ENCODE data around the gene RBP4.
"Not testable (repeated sequence)": the region's sequence is repeated elsewhere in the genome, so short reads cannot be mapped to it uniquely, and the experiment has no call there.

The RBP4 gene

GRCh38 chr10:93565446-93565845 is 35.6 kb downstream of the RBP4 start:
- DNase-seq = no peak

DNA sequence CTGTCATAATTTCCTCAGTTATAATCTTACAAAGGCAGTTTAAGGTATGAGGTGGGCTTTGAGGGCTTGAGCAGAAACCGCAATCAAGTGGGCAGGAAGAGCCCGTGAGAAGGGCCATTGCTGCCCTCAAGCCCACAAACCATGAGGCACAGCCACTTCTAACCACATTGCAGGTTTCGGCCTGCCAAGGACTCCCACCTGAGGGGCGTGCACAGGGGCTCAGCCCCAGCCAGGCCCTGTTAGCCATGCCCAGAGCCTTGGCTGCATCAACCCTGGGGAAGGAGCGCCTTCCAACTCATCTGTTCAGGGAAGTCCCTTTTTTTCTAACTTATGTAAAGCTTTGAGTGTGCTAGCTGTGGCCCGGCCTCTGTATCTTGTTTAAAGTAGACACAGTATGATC is 40.5 kb downstream of the RBP4 start:
- no peak for DNase-seq

GRCh38 chr10:93559490-93559889 is 41.5 kb downstream of the RBP4 start:
- no peak for DNase-seq

GRCh38 chr10:93554760-93555432 is 46.1 kb downstream of the RBP4 start:
- no peak for DNase-seq

DNA sequence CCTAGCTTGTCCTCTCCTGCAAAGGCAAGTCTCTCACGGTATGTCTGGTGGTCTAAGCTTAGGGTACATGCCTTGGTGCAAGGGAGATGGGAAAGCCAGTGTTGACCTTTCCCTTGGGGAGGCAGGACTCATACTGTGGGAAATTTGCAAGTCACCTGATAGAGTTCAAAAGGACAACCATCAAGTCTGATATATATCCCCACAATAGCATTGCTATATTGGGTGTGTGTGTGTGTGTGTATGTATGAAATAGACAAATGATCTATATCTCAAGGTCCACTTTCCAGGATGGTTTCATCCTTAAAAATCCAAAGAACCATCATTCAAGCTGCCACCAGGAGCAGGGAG is 46.7 kb downstream of the RBP4 start:
- no peak for DNase-seq

- DNase-seq = no peak
These were observed 47.3 kb downstream of the RBP4 start for GRCh38 chr10:93553482-93554315.

DNA sequence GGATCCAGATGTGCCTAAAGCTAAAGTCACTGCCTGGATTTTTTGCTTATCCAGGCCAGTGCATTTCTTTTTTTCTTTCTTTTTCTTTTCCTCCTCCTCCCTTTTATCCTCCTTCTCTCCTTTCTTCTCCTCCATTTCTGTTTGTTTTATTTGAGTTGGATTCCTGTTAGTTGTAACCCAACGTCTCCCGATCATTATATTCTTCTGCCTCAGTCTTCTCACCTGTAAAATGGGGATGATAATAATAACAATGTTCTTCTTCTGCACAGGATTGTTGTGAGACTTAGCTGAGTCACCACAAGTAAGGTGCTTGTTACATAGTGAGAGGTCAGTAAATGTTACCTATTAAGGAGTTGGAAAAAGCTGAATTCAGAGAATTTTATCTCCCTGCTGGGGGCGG is 48.3 kb downstream of the RBP4 start:
- no peak for DNase-seq

GRCh38 chr10:93550606-93551005 is 50.4 kb downstream of the RBP4 start:
- no peak for DNase-seq

DNA sequence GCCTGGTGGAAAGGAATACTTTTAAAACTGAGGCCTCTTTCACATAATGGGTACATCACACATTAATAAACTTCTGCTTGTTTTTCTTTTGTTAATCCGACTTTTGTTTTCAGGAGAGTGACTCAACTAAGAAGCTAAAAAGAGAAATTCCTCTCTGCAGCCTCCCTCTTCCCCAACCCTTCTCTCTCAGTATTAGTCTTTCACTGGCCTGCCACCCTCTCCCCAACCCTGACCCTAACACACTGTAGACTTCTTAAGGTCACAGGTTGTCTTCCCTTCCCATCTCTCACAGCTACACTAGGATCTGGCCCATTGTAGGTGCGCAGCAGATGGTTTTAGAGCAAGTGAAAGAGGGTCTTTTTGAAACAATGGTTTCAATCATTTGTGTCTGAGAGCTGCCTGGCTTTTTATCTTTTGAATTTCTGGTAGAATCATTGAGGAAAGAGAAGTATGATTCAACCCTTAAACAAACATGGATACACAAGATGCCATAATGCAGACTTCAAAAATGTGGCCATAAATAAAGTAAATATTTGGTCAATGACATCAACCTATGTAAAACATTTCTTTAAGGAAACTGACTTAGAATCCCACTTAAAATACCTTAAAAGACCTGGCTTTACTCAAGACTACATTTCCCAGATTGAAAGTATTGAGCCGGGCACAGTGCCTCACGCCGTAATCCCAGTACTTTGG is 52.5 kb downstream of the RBP4 start:
- no peak for DNase-seq

- DNase-seq = no peak
These were observed 53.5 kb downstream of the RBP4 start for GRCh38 chr10:93547522-93547921.

DNA sequence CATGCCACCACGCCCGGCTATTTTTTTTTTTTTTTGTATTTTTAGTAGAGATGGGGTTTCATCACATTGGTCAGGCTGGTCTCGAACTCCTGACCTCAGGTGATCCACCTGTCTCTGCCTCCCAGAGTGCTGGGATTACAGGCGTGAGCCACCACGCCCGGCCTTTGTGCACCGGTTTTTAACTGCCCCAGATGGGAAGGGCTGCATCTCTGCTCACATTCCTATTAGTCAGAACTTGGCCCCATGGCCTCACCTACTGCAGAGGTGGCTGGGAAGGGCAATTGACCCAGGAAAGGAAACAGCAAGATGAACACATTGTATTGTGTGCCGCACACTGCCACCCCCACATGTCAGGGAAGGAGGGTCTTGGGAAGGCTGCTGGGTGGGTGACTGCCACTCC is 54.0 kb downstream of the RBP4 start:
- not testable (repeated sequence) for DNase-seq

GRCh38 chr10:93542358-93542791 is 58.7 kb downstream of the RBP4 start:
- no peak for DNase-seq
